Tibial nerve (tissue), 4 donors: ENCODE results near the gene PPP1R16B. TPM values are rescaled to one million over a fixed set of nuclear protein-coding genes. Genes with fewer than 3 reads are reported as not detected.

Source experiments
- DNase-seq, 2 donors: peaks; one replicate each; pipeline ENCODE4 v3.0.0-alpha.2; 2019; ENCODE audit warnings: low spot score in 2 of 2
- H3K27ac ChIP-seq, 4 donors: fragments of 200-600 bp; sonication (generic) in 3 of 4; one replicate each; pipeline ENCODE4 v1.5.1; 2017 to 2019; ENCODE audit warnings: mild to moderate bottlenecking in 1 of 4
- H3K27me3 ChIP-seq, 2 donors: fragments of 200-600 bp; sonication (generic) in 1 of 2; one replicate each; pipeline versions ENCODE4 v1.5.1 to v1.6.0; 2017 to 2019
- H3K36me3 ChIP-seq, 3 donors: fragments of 200-600 bp; sonication (generic); one replicate each; pipeline ENCODE4 v1.5.1; 2018 to 2019
- H3K4me1 ChIP-seq, 4 donors: fragments of 200-600 bp; sonication (generic) in 3 of 4; one replicate each; pipeline ENCODE4 v1.5.1; 2017 to 2019
- H3K4me3 ChIP-seq, 4 donors: fragments of 200-600 bp; sonication (generic) in 3 of 4; one replicate each; pipeline ENCODE4 v1.5.1; 2017 to 2019; ENCODE audit warnings: mild to moderate bottlenecking in 1 of 4, moderate library complexity in 1 of 4
- H3K9me3 ChIP-seq, 4 donors: fragments of 200-600 bp; sonication (generic) in 3 of 4; one replicate each; pipeline ENCODE4 v1.5.1; 2017 to 2019
- CTCF ChIP-seq, 5 experiments: fragments of 200-600 bp in 3 of 5; fragments of 450-650 bp in 2 of 5; sonication (generic) in 3 of 5; IDR thresholded peaks; one replicate each; pipeline ENCODE4 v1.5.1; 2016 to 2019; ENCODE audit warnings: antibody characterized with exemption in 5 of 5, mild to moderate bottlenecking in 3 of 5, moderate library complexity in 2 of 5
- EP300 ChIP-seq, 2 donors: sonication (generic); formaldehyde crosslinking; IDR thresholded peaks; one replicate each; pipeline ENCODE4 v1.6.1; 2017; ENCODE audit warnings: antibody characterized with exemption in 2 of 2, mild to moderate bottlenecking in 1 of 2
- POLR2A ChIP-seq, 2 donors: fragments of 450-650 bp; IDR thresholded peaks; one replicate each; pipeline ENCODE4 v1.6.1; 2017; ENCODE audit warnings: antibody characterized with exemption in 2 of 2, mild to moderate bottlenecking in 2 of 2, moderate library complexity in 2 of 2
- WGBS, 2 donors: methylation state at CpG; one replicate each; pipeline ENCODE4 v1.1.5; 2018; 5-methylcytosine and 5-hydroxymethylcytosine counted together
- total RNA-seq, 4 donors: library from RNA; depleted of rRNA; stranded (reverse); fragments of >200 nt; gene quantifications; one replicate each; pipeline ENCODE4 v1.1.0, GENCODE V29; 2016

PPP1R16B gene
- total RNA-seq, 4 donors from 2014 or later: 2.1 to 5.7 (median 4.6) TPM

- peaks cover 0 to 12% (median 0%) of the 10 kb centered on the region in 4 donors for H3K4me1 ChIP-seq
These were observed 39.5 kb downstream of the PPP1R16B start for GRCh38 chr20:38844963-38845362.

GRCh38 chr20:38847840-38848239 lies 42.3 kb downstream of the PPP1R16B start:
- no peak overlapping the region for H3K4me3 ChIP-seq
- peaks cover 0 to 11% (median 0%) of the 10 kb centered on the region in 4 donors for H3K4me1 ChIP-seq
- TF ChIP-seq POLR2A (IDR thresholded peaks at IDR 0.05) (no peak), EP300 (IDR thresholded peaks at IDR 0.05) (no peak), CTCF (IDR thresholded peaks at IDR 0.05) (no peak)
- no peaks in the 10 kb centered on the region for H3K36me3 ChIP-seq
- no peak overlapping the region for H3K27ac ChIP-seq
- no peaks in the 10 kb centered on the region for H3K9me3 ChIP-seq
- H3K27me3 ChIP-seq: no peaks in the 10 kb centered on the region
- DNase-seq: no peak
- 49 to 55% methylated on average over 1 of the region's 1 CpG for WGBS, 2 donors

More at GRCh38 chr20:38844963-38845362, 39.5 kb downstream of the PPP1R16B start:
- no peak for DNase-seq
- 74 to 84% methylated on average over 4 of the region's 4 CpGs for WGBS, 2 donors
- Histone ChIP-seq H3K27ac (no peak overlapping the region), H3K9me3 (no peaks in the 10 kb centered on the region), H3K36me3 (no peaks in the 10 kb centered on the region), H3K27me3 (no peaks in the 10 kb centered on the region), H3K4me3 (no peak overlapping the region)
- no peak for TF ChIP-seq EP300 (IDR thresholded peaks at IDR 0.05)
- no peak for TF ChIP-seq CTCF (IDR thresholded peaks at IDR 0.05)
- TF ChIP-seq POLR2A (IDR thresholded peaks at IDR 0.05): no peak

GRCh38 chr20:38853759-38854158 lies 48.3 kb downstream of the PPP1R16B start:
- no peaks in the 10 kb centered on the region for H3K36me3 ChIP-seq
- no peaks in the 10 kb centered on the region for H3K9me3 ChIP-seq
- H3K4me3 ChIP-seq: no peak overlapping the region
- DNase-seq: no peak
- WGBS, 2 donors: 92 to 93% methylated on average over 8 of the region's 8 CpGs
- H3K27me3 ChIP-seq: no peaks in the 10 kb centered on the region
- peaks cover 0 to 4% (median 0%) of the 10 kb centered on the region in 4 donors for H3K4me1 ChIP-seq
- TF ChIP-seq EP300 (IDR thresholded peaks at IDR 0.05) (no peak), POLR2A (IDR thresholded peaks at IDR 0.05) (no peak), CTCF (IDR thresholded peaks at IDR 0.05) (no peak)
- H3K27ac ChIP-seq: no peak overlapping the region

- no peak for TF ChIP-seq POLR2A (IDR thresholded peaks at IDR 0.05)
- TF ChIP-seq CTCF (IDR thresholded peaks at IDR 0.05): no peak
- no peak for TF ChIP-seq EP300 (IDR thresholded peaks at IDR 0.05)
- Histone ChIP-seq H3K36me3 (no peaks in the 10 kb centered on the region), H3K4me3 (no peak overlapping the region), H3K9me3 (no peaks in the 10 kb centered on the region), H3K27ac (no peak overlapping the region), H3K27me3 (no peaks in the 10 kb centered on the region), H3K4me1 (peaks cover 0 to 4% (median 0%) of the 10 kb centered on the region in 4 donors)
- DNase-seq: no peak
- 68 to 72% methylated on average over 3 of the region's 3 CpGs for WGBS, 2 donors
These were observed 49.2 kb downstream of the PPP1R16B start for GRCh38 chr20:38854654-38855066.

GRCh38 chr20:38855356-38855755 lies 49.9 kb downstream of the PPP1R16B start:
- no peak for TF ChIP-seq POLR2A (IDR thresholded peaks at IDR 0.05)
- no peak for TF ChIP-seq CTCF (IDR thresholded peaks at IDR 0.05)
- TF ChIP-seq EP300 (IDR thresholded peaks at IDR 0.05): no peak
- peaks cover 0 to 4% (median 0%) of the 10 kb centered on the region in 4 donors for H3K4me1 ChIP-seq
- no peak for DNase-seq
- no peaks in the 10 kb centered on the region for H3K27me3 ChIP-seq
- H3K27ac ChIP-seq: no peak overlapping the region
- 63 to 65% methylated on average over 5 of the region's 5 CpGs for WGBS, 2 donors
- H3K36me3 ChIP-seq: no peaks in the 10 kb centered on the region
- no peaks in the 10 kb centered on the region for H3K9me3 ChIP-seq
- no peak overlapping the region for H3K4me3 ChIP-seq
